HCT116 (cell line): ENCODE measurements around the gene CRIP2. TPM values are rescaled to one million over a fixed set of nuclear protein-coding genes. Genes with fewer than 3 reads are reported as not detected.
A peak's percentile ranks its signal among the peaks of the same experiment; 100 is the strongest.

Experiments
- ATAC-seq: fragments of 200-7000 bp; cut with Tn5 transposase; 2 replicates; pipeline ENCODE4 v1.9.1; 2020; ENCODE audit warnings: mild to moderate bottlenecking, moderate library complexity
- BruUV-seq: library from RNA; stranded (reverse); fragments of 400-500 nt; replicated peaks from 2 replicates; lab custom pipeline; 2021; lab: Mats Ljungman, UMichigan
- CTCF ChIA-PET: fragments of 300-600 bp; sonication (Branson Sonifier 250); formaldehyde crosslinking; loops from one replicate; lab custom pipeline; 2021; ENCODE audit warnings: antibody characterized with exemption; lab: Charles Lee
- POLR2A ChIA-PET: fragments of 300-600, 350-600 bp; sonication (Branson Sonifier 250); formaldehyde crosslinking; loops from one replicate; lab custom pipeline; 2021; ENCODE audit warnings: antibody characterized with exemption; lab: Charles Lee
- RAD21 ChIA-PET, 2 experiments: fragments of 300-600 bp; sonication (Branson Sonifier 250); formaldehyde crosslinking; loops; one replicate each; lab custom pipeline; 2023; ENCODE audit warnings: low total read pairs in 2 of 2; ENCODE audit not compliant: uncharacterized antibody in 2 of 2, unreplicated experiment in 2 of 2, low non-redundant PET in 1 of 2; lab: Charles Lee
- DNase-seq: peaks from one replicate; pipeline ENCODE4 v3.0.0-alpha.2; 2010; ENCODE audit warnings: low read depth, low spot score
- H2AFZ ChIP-seq: fragments of 200-600 bp; shearing (Covaris generic), sonication (generic); 2 replicates; pipeline ENCODE4 v1.6.1; 2017; ENCODE audit warnings: low read depth, mixed run types, mixed read lengths, antibody characterized with exemption, low read length; ENCODE audit not compliant: poor library complexity, severe bottlenecking
- H3K27ac ChIP-seq: 2 replicates; pipeline ENCODE4 v1.5.1; 2012; ENCODE audit warnings: low read depth, low read length
- H3K27me3 ChIP-seq: fragments of 200-600 bp; sonication (generic); 2 replicates; pipeline ENCODE4 v1.6.1; 2016; ENCODE audit warnings: mixed run types, low read length, mixed read lengths; ENCODE audit not compliant: insufficient read depth
- H3K36me3 ChIP-seq, 2 experiments: fragments of 200-500 bp in 1 of 2; fragments of 200-600 bp in 1 of 2; sonication (Bioruptor generic) in 1 of 2; sonication (generic) in 1 of 2; 2 replicates each; pipeline versions ENCODE4 v1.5.1 to v1.6.1; 2014 to 2016; ENCODE audit warnings: low read length in 2 of 2, inconsistent platforms in 1 of 2, mixed read lengths in 1 of 2, mixed run types in 1 of 2; ENCODE audit not compliant: insufficient read depth in 2 of 2, control insufficient read depth in 1 of 2
- H3K4me1 ChIP-seq, 2 experiments: fragments of 200-600 bp in 1 of 2; sonication (generic) in 1 of 2; 2 replicates each; pipeline versions ENCODE4 v1.5.1 to v1.6.1; 2012 to 2017; ENCODE audit warnings: low read length in 2 of 2, inconsistent platforms in 1 of 2, mild to moderate bottlenecking in 1 of 2, mixed read lengths in 1 of 2, mixed run types in 1 of 2, moderate library complexity in 1 of 2; ENCODE audit not compliant: insufficient read depth in 2 of 2, control insufficient read depth in 1 of 2
- H3K4me2 ChIP-seq: fragments of 200-600 bp; sonication (generic); 2 replicates; pipeline ENCODE4 v1.6.1; 2017; ENCODE audit warnings: mixed run types, low read length, mixed read lengths
- H3K4me3 ChIP-seq, 2 experiments: fragments of 200-600 bp in 1 of 2; sonication (generic) in 1 of 2; replicated peaks in 1 of 2; 2 replicates each; pipeline ENCODE4 v1.5.1; 2011 to 2016; ENCODE audit warnings: low read length in 2 of 2, control low read depth in 1 of 2, low read depth in 1 of 2, mild to moderate bottlenecking in 1 of 2, mixed read lengths in 1 of 2, mixed run types in 1 of 2
- H3K79me2 ChIP-seq: fragments of 200-600 bp; sonication (generic); 2 replicates; pipeline ENCODE4 v1.6.1; 2017; ENCODE audit warnings: mild to moderate bottlenecking, mixed run types, low read length, moderate library complexity, mixed read lengths; ENCODE audit not compliant: insufficient read depth
- H3K9ac ChIP-seq: fragments of 200-600 bp; sonication (generic); 2 replicates; pipeline ENCODE4 v1.6.1; 2016; ENCODE audit warnings: low read length, mixed read lengths
- H3K9me2 ChIP-seq: fragments of 200-600 bp; sonication (generic), shearing (Covaris generic); 2 replicates; pipeline ENCODE4 v1.6.1; 2017; ENCODE audit warnings: mixed run types, mild to moderate bottlenecking, moderate library complexity; ENCODE audit not compliant: insufficient read depth
- H3K9me3 ChIP-seq, 2 experiments: fragments of 200-500 bp in 1 of 2; fragments of 200-600 bp in 1 of 2; sonication (Bioruptor generic) in 1 of 2; sonication (generic) in 1 of 2; 2 replicates each; pipeline ENCODE4 v1.6.1; 2014 to 2017; ENCODE audit warnings: low read length in 2 of 2, mixed read lengths in 2 of 2, inconsistent platforms in 1 of 2, low read depth in 1 of 2, mild to moderate bottlenecking in 1 of 2, mixed run types in 1 of 2, moderate library complexity in 1 of 2; ENCODE audit not compliant: control insufficient read depth in 1 of 2, insufficient read depth in 1 of 2
- H4K20me1 ChIP-seq: fragments of 200-600 bp; sonication (generic), shearing (Covaris generic); 2 replicates; pipeline ENCODE4 v1.6.1; 2017; ENCODE audit warnings: mixed run types, mild to moderate bottlenecking, moderate library complexity; ENCODE audit not compliant: insufficient read depth
- ATF3 ChIP-seq: IDR thresholded peaks from 2 replicates; pipeline ENCODE4 v1.6.1; 2012
- ELF1 ChIP-seq: IDR thresholded peaks from 2 replicates; pipeline ENCODE4 v1.6.1; 2012; ENCODE audit warnings: low read depth, borderline replicate concordance
- EZH2phosphoT487 ChIP-seq: fragments of 200-600 bp; IDR thresholded peaks from 2 replicates; pipeline ENCODE4 v1.6.1; 2018; ENCODE audit warnings: antibody characterized with exemption, borderline replicate concordance
- JUND ChIP-seq: IDR thresholded peaks from 2 replicates; pipeline ENCODE4 v1.6.1; 2012
- POLR2A ChIP-seq: IDR thresholded peaks from 2 replicates; pipeline ENCODE4 v1.7.0; 2011; ENCODE audit warnings: borderline replicate concordance; ENCODE audit not compliant: insufficient read depth, insufficient read length; ENCODE audit errors: extremely low read depth
- POLR2AphosphoS5 ChIP-seq: IDR thresholded peaks from 2 replicates; pipeline ENCODE4 v1.6.1; 2011; ENCODE audit warnings: mild to moderate bottlenecking, low read depth, low read length, moderate library complexity
- RAD21 ChIP-seq: IDR thresholded peaks from 2 replicates; pipeline ENCODE4 v1.6.1; 2012; ENCODE audit warnings: low read depth, mild to moderate bottlenecking
- TCF7L2 ChIP-seq: IDR thresholded peaks from 2 replicates; pipeline ENCODE4 v1.7.0; 2011; ENCODE audit warnings: borderline replicate concordance, inconsistent platforms; ENCODE audit not compliant: insufficient read depth, insufficient read length; ENCODE audit errors: extremely low read depth
- ZFX ChIP-seq: fragments of 450-650 bp; IDR thresholded peaks from 2 replicates; pipeline ENCODE4 v1.6.1; 2017
- ZNF274 ChIP-seq: fragments of 200-500 bp; sonication (Bioruptor generic); IDR thresholded peaks from 2 replicates; pipeline ENCODE4 v1.6.1; 2014; ENCODE audit warnings: mild to moderate bottlenecking, low read depth, low read length, inconsistent platforms
- intact Hi-C: fragments of 100-400 bp; cut with micrococcal nuclease; formaldehyde crosslinking; loops from 2 replicates; pipeline ENCODE4 v1.10.0; 2022
- total RNA-seq: library from RNA; stranded (reverse); gene quantifications from one replicate; pipeline ENCODE4 v1.2.1, GENCODE V29; 2021; ENCODE audit not compliant: unreplicated experiment

CRIP2 gene
- total RNA-seq, 1 experiment from 2014 or later = 31.1 TPM

- no peak for TF ChIP-seq JUND
- no peak for TF ChIP-seq EZH2phosphoT487
- TF ChIP-seq ZNF274 = no peak
- TF ChIP-seq ZFX = no peak
- TF ChIP-seq POLR2A = no peak
- no peak for TF ChIP-seq ELF1
- TF ChIP-seq, all 23 proteins: peak for 0
These were observed 1.5 kb upstream of the CRIP2 start (continued) for GRCh38 chr14:105473033-105473676.

GRCh38 chr14:105473677-105474482, 741 bp upstream of the CRIP2 start:
- Histone ChIP-seq H3K4me3 (peak overlapping the region; percentile 43 to 59), H3K27ac (peak overlapping the region; percentile 83), H3K9ac (peak overlapping the region; percentile 63), H4K20me1 (no peaks in the 10 kb centered on the region), H3K4me1 (peaks cover 21 to 27% of the 10 kb centered on the region in 2 experiments), H3K27me3 (no peaks in the 10 kb centered on the region), H3K9me3 (no peaks in the 10 kb centered on the region), H2AFZ (no peak overlapping the region), H3K4me2 (peak overlapping the region; percentile 97), H3K79me2 (no peaks in the 10 kb centered on the region), H3K9me2 (no peaks in the 10 kb centered on the region), H3K36me3 (no peaks in the 10 kb centered on the region; a peak in 1 of 4 replicates)
- ChIA-PET CTCF (interaction anchor here (1.0 to 4.7 kb wide), 2 partner anchors 8 to 16 kb away, joined by 3 to 20 read pairs; no protein-coding TSS in a partner anchor), RAD21 (no interaction called here), POLR2A (no interaction called here)
- BruUV-seq = no TSS peak
- DNase-seq = peak; percentile 66
- ATAC-seq = peak; percentile 80
- TF ChIP-seq TCF7L2 = peak; percentile 81
- no peak for TF ChIP-seq ATF3
- TF ChIP-seq POLR2AphosphoS5 = 0 out of 2 replicates have a peak, but pooled peaks have one; percentile 6
- TF ChIP-seq RAD21 = no peak
- TF ChIP-seq, all 23 proteins: peak for 2
- intact Hi-C loops = no loop called here
